ENCODE measurements around the gene IMMP2L.

The IMMP2L gene

GRCh38 chr7:111146136-111146535, 416.2 kb downstream of the IMMP2L start:
- TF ChIP-seq SIN3A (IDR thresholded peaks at IDR 0.05; ENCODE audit: borderline replicate concordance, insufficient read depth, low read length) = no peak
- TF ChIP-seq POLR2AphosphoS5 (IDR thresholded peaks at IDR 0.05; ENCODE audit: low read depth, low read length) = no peak

DNA sequence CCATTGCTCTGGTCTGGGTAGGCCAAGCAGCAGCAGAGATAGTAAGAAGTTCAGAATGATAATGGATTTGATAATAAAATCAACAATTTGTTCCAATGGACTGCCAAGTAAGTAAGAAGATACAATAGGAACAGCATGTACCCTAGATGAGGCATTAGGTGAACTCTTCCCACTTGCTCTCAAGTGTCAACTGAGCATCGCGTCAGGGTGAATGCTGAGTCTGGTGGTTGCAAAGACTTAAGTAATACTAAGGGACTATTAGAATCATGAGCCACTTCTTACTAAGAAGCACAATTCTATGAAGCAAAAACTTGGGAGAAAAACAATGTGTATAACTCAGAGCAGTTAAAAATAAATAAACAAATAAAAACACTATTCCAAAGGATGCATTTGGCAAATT, 416.8 kb downstream of the IMMP2L start:
- TF ChIP-seq FOXP2 (optimal IDR thresholded peaks at IDR 0.05; ENCODE audit: borderline replicate concordance, extremely low read depth, extremely low read length, insufficient read depth) = no peak
- TF ChIP-seq, protein P1, sequence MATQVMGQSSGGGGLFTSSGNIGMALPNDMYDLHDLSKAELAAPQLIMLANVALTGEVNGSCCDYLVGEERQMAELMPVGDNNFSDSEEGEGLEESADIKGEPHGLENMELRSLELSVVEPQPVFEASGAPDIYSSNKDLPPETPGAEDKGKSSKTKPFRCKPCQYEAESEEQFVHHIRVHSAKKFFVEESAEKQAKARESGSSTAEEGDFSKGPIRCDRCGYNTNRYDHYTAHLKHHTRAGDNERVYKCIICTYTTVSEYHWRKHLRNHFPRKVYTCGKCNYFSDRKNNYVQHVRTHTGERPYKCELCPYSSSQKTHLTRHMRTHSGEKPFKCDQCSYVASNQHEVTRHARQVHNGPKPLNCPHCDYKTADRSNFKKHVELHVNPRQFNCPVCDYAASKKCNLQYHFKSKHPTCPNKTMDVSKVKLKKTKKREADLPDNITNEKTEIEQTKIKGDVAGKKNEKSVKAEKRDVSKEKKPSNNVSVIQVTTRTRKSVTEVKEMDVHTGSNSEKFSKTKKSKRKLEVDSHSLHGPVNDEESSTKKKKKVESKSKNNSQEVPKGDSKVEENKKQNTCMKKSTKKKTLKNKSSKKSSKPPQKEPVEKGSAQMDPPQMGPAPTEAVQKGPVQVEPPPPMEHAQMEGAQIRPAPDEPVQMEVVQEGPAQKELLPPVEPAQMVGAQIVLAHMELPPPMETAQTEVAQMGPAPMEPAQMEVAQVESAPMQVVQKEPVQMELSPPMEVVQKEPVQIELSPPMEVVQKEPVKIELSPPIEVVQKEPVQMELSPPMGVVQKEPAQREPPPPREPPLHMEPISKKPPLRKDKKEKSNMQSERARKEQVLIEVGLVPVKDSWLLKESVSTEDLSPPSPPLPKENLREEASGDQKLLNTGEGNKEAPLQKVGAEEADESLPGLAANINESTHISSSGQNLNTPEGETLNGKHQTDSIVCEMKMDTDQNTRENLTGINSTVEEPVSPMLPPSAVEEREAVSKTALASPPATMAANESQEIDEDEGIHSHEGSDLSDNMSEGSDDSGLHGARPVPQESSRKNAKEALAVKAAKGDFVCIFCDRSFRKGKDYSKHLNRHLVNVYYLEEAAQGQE (IDR thresholded peaks at IDR 0.05; ENCODE audit: insufficient read depth in 1 of 2, low read depth in 2 of 2, low read length in 2 of 2) = no peak

DNA sequence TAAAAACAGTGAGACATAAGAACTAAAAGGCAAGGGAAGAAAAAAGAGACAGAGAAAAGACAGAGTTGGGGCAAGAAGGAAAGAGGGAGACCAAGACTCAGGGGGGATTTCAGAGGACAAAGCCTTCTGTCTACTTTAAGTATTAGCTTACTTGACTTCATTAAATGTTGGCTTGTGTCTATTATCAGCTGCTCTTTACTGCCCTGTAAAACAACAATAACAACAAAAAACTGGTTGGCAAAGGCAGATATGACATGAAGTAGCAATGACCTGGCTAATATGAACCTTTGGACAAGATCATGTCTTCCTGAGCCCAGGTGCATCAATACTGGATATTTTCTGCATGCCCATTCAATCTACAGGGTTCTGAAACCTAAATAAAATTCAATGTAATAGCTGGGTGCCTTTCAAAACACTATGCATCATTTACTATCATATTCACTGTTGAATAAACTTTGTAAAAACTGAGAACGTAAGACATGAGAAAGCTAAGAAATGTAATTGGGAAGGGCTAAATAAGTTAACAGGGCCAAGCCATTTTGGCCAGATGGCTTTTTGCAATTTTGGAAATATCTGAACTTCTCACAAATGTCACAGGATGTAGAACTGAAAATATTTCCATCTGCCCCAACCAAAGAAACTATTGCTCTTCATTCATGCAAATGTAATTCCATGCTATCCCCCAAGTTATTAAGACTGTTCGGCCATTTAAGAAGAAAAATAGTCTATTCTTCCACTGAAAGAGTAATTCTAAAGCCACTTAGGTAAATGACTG, 422.0 kb downstream of the IMMP2L start:
- TF ChIP-seq TAF1 (IDR thresholded peaks at IDR 0.05; ENCODE audit: borderline replicate concordance, insufficient read depth, low read length) (no peak), POLR2AphosphoS5 (IDR thresholded peaks at IDR 0.05; ENCODE audit: low read depth, low read length) (no peak), SIN3A (IDR thresholded peaks at IDR 0.05; ENCODE audit: borderline replicate concordance, insufficient read depth, low read length) (no peak), FOXP2 (optimal IDR thresholded peaks at IDR 0.05; ENCODE audit: borderline replicate concordance, extremely low read depth, extremely low read length, insufficient read depth) (no peak)
- TF ChIP-seq, protein P1 (IDR thresholded peaks at IDR 0.05; ENCODE audit: insufficient read depth in 1 of 2, low read depth in 2 of 2, low read length in 2 of 2) = no peak

- no peak for TF ChIP-seq FOXP2 (optimal IDR thresholded peaks at IDR 0.05; ENCODE audit: borderline replicate concordance, extremely low read depth, extremely low read length, insufficient read depth)
- no peak for TF ChIP-seq SIN3A (IDR thresholded peaks at IDR 0.05; ENCODE audit: borderline replicate concordance, insufficient read depth, low read length)
- TF ChIP-seq, protein P1 (IDR thresholded peaks at IDR 0.05; ENCODE audit: insufficient read depth in 1 of 2, low read depth in 2 of 2, low read length in 2 of 2) = no peak
- TF ChIP-seq TAF1 (IDR thresholded peaks at IDR 0.05; ENCODE audit: borderline replicate concordance, insufficient read depth, low read length) = no peak
- no peak for TF ChIP-seq POLR2AphosphoS5 (IDR thresholded peaks at IDR 0.05; ENCODE audit: low read depth, low read length)
These were observed 423.7 kb downstream of the IMMP2L start for GRCh38 chr7:111138586-111138985.

GRCh38 chr7:111138193-111138569, 424.1 kb downstream of the IMMP2L start:
- TF ChIP-seq SIN3A (IDR thresholded peaks at IDR 0.05; ENCODE audit: borderline replicate concordance, insufficient read depth, low read length) (no peak), FOXP2 (optimal IDR thresholded peaks at IDR 0.05; ENCODE audit: borderline replicate concordance, extremely low read depth, extremely low read length, insufficient read depth) (no peak), POLR2AphosphoS5 (IDR thresholded peaks at IDR 0.05; ENCODE audit: low read depth, low read length) (no peak), TAF1 (IDR thresholded peaks at IDR 0.05; ENCODE audit: borderline replicate concordance, insufficient read depth, low read length) (no peak)
- TF ChIP-seq, protein P1 (IDR thresholded peaks at IDR 0.05; ENCODE audit: insufficient read depth in 1 of 2, low read depth in 2 of 2, low read length in 2 of 2) = no peak
